ENCODE results near the gene TNFRSF12A. TPM values are rescaled to one million over a fixed set of nuclear protein-coding genes. Genes with fewer than 3 reads are reported as not detected.

The TNFRSF12A gene
- 10.3 TPM for total RNA-seq

GRCh38 chr16:3020247-3020603 lies at the start of gene TNFRSF12A:
TSS of gene TNFRSF12A (plus strand) at chr16:3020368. CDS start at chr16:3020398, 30 bp downstream.

GRCh38 chr16:2980227-2981176 lies 39.7 kb upstream of the TNFRSF12A start, which contains the start of gene PKMYT1:
TSS of gene PKMYT1 (minus strand) at chr16:2980446. CDS start at chr16:2979657, 789 bp downstream.

GRCh38 chr16:3012828-3013420 lies 7.2 kb upstream of the TNFRSF12A start, which contains the start of gene CLDN9:
TSS of gene CLDN9 (plus strand) at chr16:3012923. CDS start at chr16:3013363, 440 bp downstream.

GRCh38 chr16:3017794-3018506 lies 2.2 kb upstream of the TNFRSF12A start, which contains the start of gene CLDN6:
TSS of gene CLDN6 (minus strand) at chr16:3018183. CDS start at chr16:3016021, 2,162 bp downstream.

GRCh38 chr16:3023669-3024478 lies 3.7 kb downstream of the TNFRSF12A start, which contains the start of the genes HCFC1R1 and THOC6:
TSS of gene HCFC1R1 (minus strand) at chr16:3023942. CDS start at chr16:3023941, 1 bp downstream.
TSS of gene THOC6 (plus strand) at chr16:3024035. CDS start at chr16:3024327, 292 bp downstream.

GRCh38 chr16:3036726-3037315 lies 16.7 kb downstream of the TNFRSF12A start, which contains the start of gene BICDL2:
TSS of gene BICDL2 (minus strand) at chr16:3036944. CDS start at chr16:3035496, 1,448 bp downstream.

GRCh38 chr16:3045758-3046640 lies 25.8 kb downstream of the TNFRSF12A start, which contains the start of gene MMP25:
TSS of gene MMP25 (plus strand) at chr16:3046561. CDS start at chr16:3046918, 357 bp downstream.

GRCh38 chr16:3065069-3065741 lies 45.0 kb downstream of the TNFRSF12A start, which contains the start of gene IL32:
TSS of gene IL32 (plus strand) at chr16:3065640. CDS start at chr16:3065812, 172 bp downstream.

Other genes starting within 250 kb of the TNFRSF12A start
- 283 TPM for gene ELOB, start 243.1 kb upstream of the TNFRSF12A start, total RNA-seq
- gene PRSS33, start 232.8 kb upstream of the TNFRSF12A start, total RNA-seq = 2.9 TPM
- not detected for gene PRSS41, start 221.9 kb upstream of the TNFRSF12A start, total RNA-seq
- gene PRSS21, start 203.1 kb upstream of the TNFRSF12A start, total RNA-seq = not detected
- 4.8 TPM for gene ZG16B, start 190.1 kb upstream of the TNFRSF12A start, total RNA-seq
- 1.2 TPM for gene PRSS22, start 162.2 kb upstream of the TNFRSF12A start, total RNA-seq
- 46.7 TPM for gene FLYWCH2, start 137.2 kb upstream of the TNFRSF12A start, total RNA-seq
- 35.2 TPM for gene FLYWCH1, start 108.4 kb upstream of the TNFRSF12A start, total RNA-seq
- gene KREMEN2, start 56.1 kb upstream of the TNFRSF12A start, total RNA-seq = 1.6 TPM
- 23.0 TPM for gene PAQR4, start 51.0 kb upstream of the TNFRSF12A start, total RNA-seq
- 8.2 TPM for gene PKMYT1, start 39.9 kb upstream of the TNFRSF12A start, total RNA-seq
- gene CLDN9, start 7.4 kb upstream of the TNFRSF12A start, total RNA-seq = not detected
- not detected for gene CLDN6, start 2.2 kb upstream of the TNFRSF12A start, total RNA-seq
- 10.0 TPM for gene HCFC1R1, start 3.6 kb downstream of the TNFRSF12A start, total RNA-seq
- gene THOC6, start 3.7 kb downstream of the TNFRSF12A start, total RNA-seq = 10.3 TPM
- 3.1 TPM for gene BICDL2, start 16.6 kb downstream of the TNFRSF12A start, total RNA-seq
- gene MMP25, start 26.2 kb downstream of the TNFRSF12A start, total RNA-seq = 2.1 TPM
- gene IL32, start 45.3 kb downstream of the TNFRSF12A start, total RNA-seq = 33.9 TPM
- not detected for gene ZSCAN10, start 78.9 kb downstream of the TNFRSF12A start, total RNA-seq
- gene ZNF205, start 92.2 kb downstream of the TNFRSF12A start, total RNA-seq = 19.0 TPM
- gene ZNF213, start 114.7 kb downstream of the TNFRSF12A start, total RNA-seq = 13.0 TPM
- gene OR1F1, start 167.8 kb downstream of the TNFRSF12A start, total RNA-seq = not detected
- 16.1 TPM for gene ZNF200, start 214.8 kb downstream of the TNFRSF12A start, total RNA-seq
- 0.99 TPM for gene MEFV, start 236.3 kb downstream of the TNFRSF12A start, total RNA-seq